Fibroblast of upper back skin (primary cell): ENCODE results near the gene MED25.
"Not testable (repeated sequence)": the region's sequence is repeated elsewhere in the genome, so short reads cannot be mapped to it uniquely, and the experiment has no call there.

Experiments used
- DNase-seq: peaks from one replicate; pipeline ENCODE4 v3.0.0-alpha.2; 2013

The MED25 gene

GRCh38 chr19:49818649-49819370, 721 bp downstream of the MED25 start:
- DNase-seq, result no peak

DNA sequence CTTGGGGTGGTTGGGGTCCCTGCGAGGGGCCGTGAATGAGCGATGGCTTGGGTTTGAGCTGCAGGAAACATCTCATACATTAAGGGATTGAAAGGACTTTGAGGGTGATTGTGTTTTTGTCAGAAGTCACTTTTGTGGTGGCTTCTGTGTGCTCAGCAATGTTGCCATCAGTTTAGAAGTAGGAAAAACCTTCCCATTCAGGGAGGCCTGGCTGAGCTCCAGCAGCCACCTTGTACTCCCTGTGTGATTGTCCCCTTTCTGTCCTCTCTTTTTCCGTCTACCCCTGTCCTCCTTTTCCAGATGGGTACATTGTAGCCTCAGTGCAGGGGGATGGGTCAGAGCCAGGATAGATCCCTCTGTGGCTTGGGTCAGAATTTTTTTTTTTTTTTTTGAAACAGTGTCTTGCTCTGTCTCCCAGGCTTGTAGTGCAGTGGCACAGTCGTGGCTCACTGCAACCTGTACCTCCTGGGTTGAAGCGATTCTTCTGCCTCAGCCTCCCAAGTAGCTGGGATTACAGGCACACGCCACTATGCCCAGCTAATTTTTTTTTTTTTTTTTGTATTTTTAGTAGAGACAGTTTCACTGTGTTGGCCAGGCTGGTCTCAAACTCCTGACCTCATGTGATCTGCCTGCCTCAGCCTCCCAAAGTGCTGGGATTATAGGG, 1.5 kb downstream of the MED25 start:
- not testable (repeated sequence) for DNase-seq

- DNase-seq, result no peak
Measured at GRCh38 chr19:49820125-49820524, 2.0 kb downstream of the MED25 start.

DNA sequence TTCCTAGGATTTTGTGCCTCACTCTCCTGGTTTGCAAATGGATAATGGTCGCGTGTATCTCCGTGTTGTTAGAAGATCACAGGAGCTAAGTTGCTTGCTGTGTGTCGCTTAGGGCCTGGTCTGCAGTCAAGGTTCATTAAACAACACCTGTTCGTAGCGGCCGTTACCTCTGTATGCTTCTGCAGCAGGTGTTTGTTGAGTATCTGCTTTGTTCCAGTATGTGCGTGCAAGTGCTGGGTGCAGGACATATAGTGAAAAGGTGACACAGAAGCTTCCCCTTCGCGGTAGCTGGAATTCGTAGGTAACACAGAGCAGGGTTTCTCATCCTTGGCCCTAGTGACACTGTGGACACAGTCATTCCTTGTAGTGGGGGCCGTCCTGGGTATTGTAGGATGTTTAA, 5.4 kb downstream of the MED25 start:
- no peak for DNase-seq

- no peak for DNase-seq
Measured at GRCh38 chr19:49824662-49825061, 6.6 kb downstream of the MED25 start.

DNA sequence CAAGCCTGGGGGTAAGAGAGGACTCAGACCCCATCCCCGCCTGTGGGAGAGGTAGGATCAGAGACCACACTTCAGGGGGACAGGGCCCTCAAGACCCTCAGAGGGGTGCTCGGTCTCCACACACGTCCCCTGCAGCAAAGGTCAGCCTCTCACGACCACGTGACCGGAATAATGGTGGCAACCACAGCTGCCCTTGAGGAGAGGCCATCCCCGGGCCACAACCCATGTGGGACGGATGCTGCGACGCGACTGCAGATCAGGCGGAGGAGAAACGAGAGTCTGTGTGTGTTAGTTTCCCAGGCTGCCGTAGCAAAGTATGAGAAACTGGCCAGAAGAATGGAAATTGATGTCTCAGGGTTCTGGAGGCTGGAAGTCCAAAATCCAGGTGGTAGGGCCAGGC, 8.9 kb downstream of the MED25 start:
- no peak for DNase-seq

- no peak for DNase-seq
Measured at GRCh38 chr19:49829200-49829599, 11.1 kb downstream of the MED25 start.

GRCh38 chr19:49829721-49830120, 11.6 kb downstream of the MED25 start:
- DNase-seq, result no peak

GRCh38 chr19:49830766-49831165, 12.7 kb downstream of the MED25 start:
- DNase-seq, result no peak

- no peak for DNase-seq
Measured at GRCh38 chr19:49831592-49831991, 13.5 kb downstream of the MED25 start.

GRCh38 chr19:49832556-49832955, 14.5 kb downstream of the MED25 start:
- DNase-seq, result no peak

DNA sequence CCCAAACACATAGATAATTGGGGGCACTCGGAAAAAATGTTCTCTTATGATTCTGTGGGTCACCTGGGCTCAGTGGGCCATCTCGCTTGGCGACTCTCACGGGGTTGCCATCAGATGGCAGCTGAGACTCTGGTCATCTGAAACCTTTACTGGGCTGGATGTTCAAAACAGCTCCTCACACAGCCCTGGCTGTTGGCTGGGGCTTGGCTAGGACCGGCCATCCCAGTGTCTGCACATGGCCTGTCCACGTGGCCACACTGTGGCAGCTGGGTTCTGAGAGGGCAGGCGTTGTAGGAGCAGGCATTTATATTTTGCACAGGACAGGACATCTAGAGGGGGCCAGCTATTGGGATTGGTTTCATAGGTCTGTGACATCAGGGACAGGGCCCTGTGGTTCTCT, 15.5 kb downstream of the MED25 start:
- DNase-seq, result no peak

DNA sequence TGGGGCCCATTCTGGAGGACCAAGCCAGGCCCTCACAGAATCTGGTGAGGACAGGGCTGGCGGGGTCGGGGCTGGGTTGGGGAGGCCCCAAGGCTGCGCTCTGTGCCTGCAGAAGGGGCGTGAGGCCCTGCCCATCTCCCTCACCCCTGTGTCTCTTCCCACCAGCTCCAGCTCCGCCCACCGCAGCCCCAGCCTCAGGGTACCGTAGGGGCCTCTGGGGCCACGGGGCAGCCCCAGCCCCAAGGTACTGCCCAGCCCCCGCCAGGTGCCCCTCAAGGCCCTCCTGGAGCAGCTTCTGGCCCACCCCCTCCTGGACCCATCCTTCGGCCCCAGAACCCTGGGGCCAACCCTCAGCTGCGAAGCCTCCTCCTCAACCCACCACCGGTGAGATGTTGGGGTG, 17.5 kb downstream of the MED25 start:
- DNase-seq, result no peak

DNA sequence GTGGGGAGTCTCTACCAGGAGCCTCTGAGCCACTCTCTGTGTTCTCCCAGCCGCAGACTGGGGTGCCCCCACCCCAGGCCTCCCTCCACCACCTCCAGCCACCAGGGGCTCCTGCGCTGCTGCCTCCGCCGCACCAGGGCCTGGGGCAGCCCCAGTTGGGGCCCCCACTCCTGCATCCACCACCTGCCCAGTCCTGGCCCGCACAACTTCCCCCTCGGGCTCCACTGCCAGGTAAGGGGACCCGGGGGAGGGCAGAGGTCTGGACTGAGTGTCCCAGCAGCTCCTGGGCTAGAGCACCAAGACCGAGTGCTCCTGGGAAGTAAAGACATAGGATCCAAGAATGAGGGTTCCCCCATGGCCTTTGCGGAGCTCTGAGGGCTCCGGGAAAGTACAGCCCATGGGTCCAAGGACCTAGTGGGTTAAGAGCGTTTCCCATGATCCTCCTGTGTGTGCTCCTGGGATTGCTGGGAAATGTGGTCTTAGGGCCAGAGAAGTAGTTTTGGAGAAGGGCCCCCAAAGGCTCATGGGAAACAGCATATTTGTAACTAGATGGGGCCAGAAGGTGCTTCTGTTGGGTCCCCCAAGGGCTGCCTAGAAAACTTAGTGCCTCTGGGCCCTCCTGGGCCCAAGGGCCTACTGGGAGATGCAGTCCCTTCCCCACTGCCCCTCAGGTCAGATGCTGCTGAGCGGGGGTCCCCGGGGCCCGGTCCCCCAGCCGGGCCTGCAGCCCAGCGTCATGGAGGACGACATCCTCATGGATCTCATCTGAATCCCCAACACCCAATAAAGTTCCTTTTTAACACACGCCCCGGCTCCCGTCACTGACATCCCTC, 18.3 kb downstream of the MED25 start:
- DNase-seq, result no peak

- DNase-seq, result no peak
Measured at GRCh38 chr19:49837009-49837310, 18.9 kb downstream of the MED25 start.

DNA sequence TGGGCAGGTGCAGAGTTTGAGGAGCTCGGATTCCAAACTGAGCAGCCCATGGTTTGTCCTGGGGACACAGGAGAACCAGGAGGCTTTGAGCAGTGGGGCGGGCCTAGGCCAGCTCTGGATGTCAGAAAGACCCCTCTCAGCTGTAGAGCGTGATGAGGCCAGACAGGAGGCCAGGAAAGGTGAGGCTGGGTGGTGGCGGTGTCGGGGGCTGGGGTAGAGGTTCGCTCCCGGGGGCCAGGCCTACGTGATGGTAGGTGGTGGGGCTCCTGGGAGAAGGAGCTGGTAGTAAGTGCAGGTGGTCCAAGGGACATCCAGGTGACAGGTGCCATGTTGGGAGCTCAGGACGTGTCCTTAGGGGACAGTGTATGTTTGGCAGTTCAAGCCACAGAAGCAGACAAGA, 19.3 kb downstream of the MED25 start:
- no peak for DNase-seq

DNA sequence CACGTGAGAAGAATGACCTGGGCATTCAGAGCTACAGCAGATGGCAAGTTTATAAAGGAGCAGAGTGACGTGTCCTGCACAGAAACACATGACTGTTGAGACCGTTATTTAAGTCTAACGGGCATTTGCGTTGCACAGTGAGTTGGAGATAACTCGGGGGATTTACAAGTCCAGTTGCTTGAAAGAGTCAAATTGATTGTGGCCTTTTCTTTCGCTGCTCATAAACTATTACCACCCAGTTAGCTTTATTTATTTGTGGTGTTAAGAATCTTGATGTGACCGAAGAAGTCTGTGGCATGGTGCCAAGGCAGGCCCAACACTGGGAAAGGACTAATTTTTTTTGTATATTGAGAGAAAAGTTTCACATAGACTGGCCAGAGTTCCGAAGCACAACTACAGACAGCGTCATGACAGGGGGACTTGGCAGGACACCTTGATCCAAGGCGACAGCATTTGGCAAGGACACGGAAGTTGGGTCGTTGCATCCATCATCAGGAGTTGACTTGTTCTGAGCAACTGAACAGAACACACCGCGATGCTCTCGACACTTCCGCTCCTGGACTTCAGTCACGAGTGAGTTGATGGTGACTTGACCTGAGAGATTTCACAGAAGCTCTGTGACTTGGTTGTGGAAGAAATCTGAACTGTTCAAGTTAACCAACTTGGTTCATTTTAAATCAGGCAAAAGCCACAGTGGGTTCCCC, 20.9 kb downstream of the MED25 start:
- no peak for DNase-seq

DNA sequence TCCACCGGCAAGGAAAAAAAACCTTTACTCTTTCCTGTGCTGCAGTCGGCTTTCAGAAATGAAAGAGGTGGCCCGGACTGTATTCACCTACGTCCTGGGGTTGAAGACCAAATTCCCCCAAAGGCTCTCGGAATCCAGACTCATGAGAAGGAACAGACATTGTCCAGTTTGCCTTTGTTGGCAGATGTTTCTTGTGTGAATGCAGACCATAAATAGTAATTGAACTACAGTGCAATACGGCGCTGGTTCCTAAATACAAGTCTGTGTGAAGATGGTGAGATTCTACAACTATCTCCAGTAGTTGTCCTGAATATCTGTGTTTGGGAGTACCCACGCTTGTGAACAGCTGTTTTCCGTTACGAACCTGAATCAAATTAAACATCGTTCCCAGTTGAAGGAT, 21.6 kb downstream of the MED25 start:
- DNase-seq, result no peak

DNA sequence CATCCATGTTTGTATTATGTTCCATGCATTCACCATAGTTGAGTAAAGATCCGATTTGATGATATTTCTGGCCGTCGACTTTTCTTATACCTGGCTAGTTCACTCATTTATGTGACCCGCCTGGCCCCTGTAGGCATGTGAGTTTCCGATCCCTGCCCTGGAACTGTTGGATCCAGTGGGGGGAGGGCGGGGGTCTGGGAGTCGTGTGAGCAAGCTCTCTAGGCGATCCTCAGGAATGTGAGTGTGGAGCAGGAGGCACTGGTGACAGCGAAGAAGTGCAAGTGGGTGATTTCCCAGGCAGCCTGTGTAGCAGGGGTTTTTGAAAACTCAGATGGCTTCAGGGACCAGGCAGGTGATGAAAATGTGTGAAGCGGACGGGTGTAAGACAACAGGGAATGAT, 22.2 kb downstream of the MED25 start:
- no peak for DNase-seq

- no peak for DNase-seq
Measured at GRCh38 chr19:49840736-49841249, 22.7 kb downstream of the MED25 start.

- DNase-seq, result no peak
Measured at GRCh38 chr19:49843265-49843664, 25.2 kb downstream of the MED25 start.

GRCh38 chr19:49844138-49845095, 26.3 kb downstream of the MED25 start:
- no peak for DNase-seq
